ENCODE measurements around the gene FSTL4.

DNA sequence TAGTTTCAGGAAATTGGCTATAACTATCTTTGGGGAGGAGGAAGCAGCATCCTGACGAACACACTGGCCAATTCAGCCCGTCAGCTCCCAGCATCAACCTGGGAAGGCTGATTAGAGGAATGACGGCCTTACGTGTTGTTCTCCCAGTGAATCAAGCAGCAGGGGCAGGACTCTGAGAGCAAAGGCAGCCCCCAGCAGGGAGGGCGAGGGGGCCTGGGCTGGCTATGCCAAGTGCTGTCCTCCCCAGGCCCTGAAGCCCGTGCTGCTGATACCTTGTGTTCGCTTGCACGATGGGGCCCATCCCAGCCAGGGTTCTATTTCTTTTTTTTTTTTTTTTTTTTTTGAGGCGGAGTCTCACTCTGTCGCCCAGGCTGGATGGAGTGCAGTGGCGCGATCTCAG lies 254.1 kb downstream of the FSTL4 start:
- TF ChIP-seq TAF1 (CRISPR knock-in tag; IDR thresholded peaks at IDR 0.05) = no peak
- TF ChIP-seq TP53 (CRISPR knock-in tag; conservative IDR thresholded peaks at IDR 0.05) = no peak
- TF ChIP-seq MAF1 (CRISPR knock-in tag; IDR thresholded peaks at IDR 0.05; ENCODE audit: borderline replicate concordance) = no peak
- TF ChIP-seq FOXA3 (CRISPR knock-in tag; IDR thresholded peaks at IDR 0.05) = no peak
- no peak for TF ChIP-seq ZNF484 (CRISPR knock-in tag; IDR thresholded peaks at IDR 0.05; ENCODE audit: borderline replicate concordance, low read depth)
- no peak for TF ChIP-seq SRY (CRISPR knock-in tag; IDR thresholded peaks at IDR 0.05)
- TF ChIP-seq ZNF292 (CRISPR knock-in tag; IDR thresholded peaks at IDR 0.05; ENCODE audit: borderline replicate concordance, low read depth) = no peak
- TF ChIP-seq, protein P1, sequence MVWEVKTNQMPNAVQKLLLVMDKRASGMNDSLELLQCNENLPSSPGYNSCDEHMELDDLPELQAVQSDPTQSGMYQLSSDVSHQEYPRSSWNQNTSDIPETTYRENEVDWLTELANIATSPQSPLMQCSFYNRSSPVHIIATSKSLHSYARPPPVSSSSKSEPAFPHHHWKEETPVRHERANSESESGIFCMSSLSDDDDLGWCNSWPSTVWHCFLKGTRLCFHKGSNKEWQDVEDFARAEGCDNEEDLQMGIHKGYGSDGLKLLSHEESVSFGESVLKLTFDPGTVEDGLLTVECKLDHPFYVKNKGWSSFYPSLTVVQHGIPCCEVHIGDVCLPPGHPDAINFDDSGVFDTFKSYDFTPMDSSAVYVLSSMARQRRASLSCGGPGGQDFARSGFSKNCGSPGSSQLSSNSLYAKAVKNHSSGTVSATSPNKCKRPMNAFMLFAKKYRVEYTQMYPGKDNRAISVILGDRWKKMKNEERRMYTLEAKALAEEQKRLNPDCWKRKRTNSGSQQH (CRISPR knock-in tag; IDR thresholded peaks at IDR 0.05; ENCODE audit: low read depth) = no peak
- TF ChIP-seq, protein P2, sequence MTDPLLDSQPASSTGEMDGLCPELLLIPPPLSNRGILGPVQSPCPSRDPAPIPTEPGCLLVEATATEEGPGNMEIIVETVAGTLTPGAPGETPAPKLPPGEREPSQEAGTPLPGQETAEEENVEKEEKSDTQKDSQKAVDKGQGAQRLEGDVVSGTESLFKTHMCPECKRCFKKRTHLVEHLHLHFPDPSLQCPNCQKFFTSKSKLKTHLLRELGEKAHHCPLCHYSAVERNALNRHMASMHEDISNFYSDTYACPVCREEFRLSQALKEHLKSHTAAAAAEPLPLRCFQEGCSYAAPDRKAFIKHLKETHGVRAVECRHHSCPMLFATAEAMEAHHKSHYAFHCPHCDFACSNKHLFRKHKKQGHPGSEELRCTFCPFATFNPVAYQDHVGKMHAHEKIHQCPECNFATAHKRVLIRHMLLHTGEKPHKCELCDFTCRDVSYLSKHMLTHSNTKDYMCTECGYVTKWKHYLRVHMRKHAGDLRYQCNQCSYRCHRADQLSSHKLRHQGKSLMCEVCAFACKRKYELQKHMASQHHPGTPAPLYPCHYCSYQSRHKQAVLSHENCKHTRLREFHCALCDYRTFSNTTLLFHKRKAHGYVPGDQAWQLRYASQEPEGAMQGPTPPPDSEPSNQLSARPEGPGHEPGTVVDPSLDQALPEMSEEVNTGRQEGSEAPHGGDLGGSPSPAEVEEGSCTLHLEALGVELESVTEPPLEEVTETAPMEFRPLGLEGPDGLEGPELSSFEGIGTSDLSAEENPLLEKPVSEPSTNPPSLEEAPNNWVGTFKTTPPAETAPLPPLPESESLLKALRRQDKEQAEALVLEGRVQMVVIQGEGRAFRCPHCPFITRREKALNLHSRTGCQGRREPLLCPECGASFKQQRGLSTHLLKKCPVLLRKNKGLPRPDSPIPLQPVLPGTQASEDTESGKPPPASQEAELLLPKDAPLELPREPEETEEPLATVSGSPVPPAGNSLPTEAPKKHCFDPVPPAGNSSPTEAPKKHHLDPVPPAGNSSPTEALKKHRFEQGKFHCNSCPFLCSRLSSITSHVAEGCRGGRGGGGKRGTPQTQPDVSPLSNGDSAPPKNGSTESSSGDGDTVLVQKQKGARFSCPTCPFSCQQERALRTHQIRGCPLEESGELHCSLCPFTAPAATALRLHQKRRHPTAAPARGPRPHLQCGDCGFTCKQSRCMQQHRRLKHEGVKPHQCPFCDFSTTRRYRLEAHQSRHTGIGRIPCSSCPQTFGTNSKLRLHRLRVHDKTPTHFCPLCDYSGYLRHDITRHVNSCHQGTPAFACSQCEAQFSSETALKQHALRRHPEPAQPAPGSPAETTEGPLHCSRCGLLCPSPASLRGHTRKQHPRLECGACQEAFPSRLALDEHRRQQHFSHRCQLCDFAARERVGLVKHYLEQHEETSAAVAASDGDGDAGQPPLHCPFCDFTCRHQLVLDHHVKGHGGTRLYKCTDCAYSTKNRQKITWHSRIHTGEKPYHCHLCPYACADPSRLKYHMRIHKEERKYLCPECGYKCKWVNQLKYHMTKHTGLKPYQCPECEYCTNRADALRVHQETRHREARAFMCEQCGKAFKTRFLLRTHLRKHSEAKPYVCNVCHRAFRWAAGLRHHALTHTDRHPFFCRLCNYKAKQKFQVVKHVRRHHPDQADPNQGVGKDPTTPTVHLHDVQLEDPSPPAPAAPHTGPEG (CRISPR knock-in tag; IDR thresholded peaks at IDR 0.05) = no peak
- no peak for TF ChIP-seq SMC3 (IDR thresholded peaks at IDR 0.05; ENCODE audit: low read length)

Measured in HepG2 (cell line).